Activated naive CD8-positive, alpha-beta T cell treated with anti-CD3 and anti-CD28 coated beads for 36 hours (primary cell): ENCODE results near the gene GLTPD2. TPM values are rescaled to one million over a fixed set of nuclear protein-coding genes. Genes with fewer than 3 reads are reported as not detected.

ENCODE experiments used
- DNase-seq: peaks from one replicate; pipeline ENCODE4 v3.0.0; 2021
- H3K27ac Mint-ChIP-seq: one replicate; pipeline ENCODE4 v1.8.0; 2022; ENCODE audit warnings: mild to moderate bottlenecking, moderate library complexity, mixed read lengths
- H3K27me3 Mint-ChIP-seq: one replicate; pipeline ENCODE4 v1.8.0; 2022; ENCODE audit warnings: mild to moderate bottlenecking, mixed read lengths
- H3K36me3 Mint-ChIP-seq: one replicate; pipeline ENCODE4 v1.8.0; 2021; ENCODE audit warnings: mild to moderate bottlenecking, mixed read lengths
- H3K4me1 Mint-ChIP-seq: one replicate; pipeline ENCODE4 v1.8.0; 2021; ENCODE audit warnings: mixed read lengths
- H3K4me3 Mint-ChIP-seq: one replicate; pipeline ENCODE4 v1.8.0; 2022; ENCODE audit warnings: mild to moderate bottlenecking, moderate library complexity, mixed read lengths
- H3K9me3 Mint-ChIP-seq: one replicate; pipeline ENCODE4 v1.8.0; 2022; ENCODE audit warnings: mixed read lengths
- total RNA-seq, 2 experiments: library from RNA; stranded (reverse); gene quantifications; one replicate each; pipeline ENCODE4 v1.2.3, GENCODE V29; 2021

The GLTPD2 gene
- total RNA-seq, 2 experiments from 2014 or later, result not detected

DNA sequence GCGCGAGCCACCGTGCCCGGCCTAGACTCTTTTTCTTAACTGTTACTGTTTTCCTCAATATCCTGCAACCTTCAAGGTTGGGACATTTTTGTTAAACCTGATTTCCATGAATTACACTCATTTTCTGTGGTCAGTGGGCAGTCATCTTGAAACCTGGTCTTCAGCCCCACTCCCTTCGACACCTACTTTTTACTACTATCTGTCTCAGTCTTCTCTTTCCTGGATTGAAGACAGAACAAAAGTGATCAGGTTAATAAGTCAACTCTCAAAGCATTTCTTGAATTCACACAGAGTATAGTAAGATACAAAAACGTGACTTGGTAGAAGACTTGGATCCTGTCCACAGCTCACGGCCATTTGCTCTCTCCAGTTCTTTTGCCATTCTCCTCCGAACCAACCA, 50.5 kb downstream of the GLTPD2 start:
- Mint-ChIP-seq H3K9me3 (no peaks in the 10 kb centered on the region), H3K4me3 (no peak overlapping the region), H3K36me3 (peaks cover 7% of the 10 kb centered on the region), H3K4me1 (peaks cover 53% of the 10 kb centered on the region), H3K27me3 (no peaks in the 10 kb centered on the region), H3K27ac (no peak overlapping the region)
- DNase-seq, result no peak

Other genes starting within 250 kb of the GLTPD2 start
- 100 to 1,000 TPM; 174 to 176 TPM for gene MYBBP1A, start 233.6 kb upstream of the GLTPD2 start, total RNA-seq
- not detected for gene GGT6, start 228.4 kb upstream of the GLTPD2 start, total RNA-seq
- gene SMTNL2, start 204.4 kb upstream of the GLTPD2 start, total RNA-seq, result not detected
- under 1 TPM; 0.18 to 0.25 TPM for gene ALOX15, start 147.3 kb upstream of the GLTPD2 start, total RNA-seq
- gene PELP1, start 84.8 kb upstream of the GLTPD2 start, total RNA-seq, result 100 to 1,000 TPM; 110 to 122 TPM
- 100 to 1,000 TPM; 161 to 170 TPM for gene ARRB2, start 78.3 kb upstream of the GLTPD2 start, total RNA-seq
- gene MED11, start 57.5 kb upstream of the GLTPD2 start, total RNA-seq, result 10 to 100 TPM; 18.3 to 21.0 TPM
- not detected for gene ZMYND15, start 49.1 kb upstream of the GLTPD2 start, total RNA-seq
- 1 to 10 TPM; 2.0 to 3.3 TPM for gene CXCL16, start 49.0 kb upstream of the GLTPD2 start, total RNA-seq
- not detected for gene TM4SF5, start 17.1 kb upstream of the GLTPD2 start, total RNA-seq
- not detected for gene VMO1, start 2.6 kb upstream of the GLTPD2 start, total RNA-seq
- gene PSMB6, start 7.2 kb downstream of the GLTPD2 start, total RNA-seq, result 100 to 1,000 TPM; 146 to 154 TPM
- 1 to 10 TPM; 4.2 to 5.4 TPM for gene PLD2, start 18.2 kb downstream of the GLTPD2 start, total RNA-seq
- 10 to 100 TPM; 34.7 to 37.7 TPM for gene MINK1, start 44.4 kb downstream of the GLTPD2 start, total RNA-seq
- gene C17orf107, start 110.6 kb downstream of the GLTPD2 start, total RNA-seq, result 1 to 10 TPM; 2.2 to 2.3 TPM
- under 1 TPM; 0.42 to 0.47 TPM for gene CHRNE, start 114.1 kb downstream of the GLTPD2 start, total RNA-seq
- not detected for gene GP1BA, start 143.3 kb downstream of the GLTPD2 start, total RNA-seq
- gene SLC25A11, start 151.1 kb downstream of the GLTPD2 start, total RNA-seq, result 10 to 100 TPM; 80.9 to 89.3 TPM
- gene RNF167, start 151.3 kb downstream of the GLTPD2 start, total RNA-seq, result 100 to 1,000 TPM; 165 to 166 TPM
- 1,000 to 10,000 TPM; 1,791 to 1,802 TPM for gene PFN1, start 159.6 kb downstream of the GLTPD2 start, total RNA-seq
- 10 to 100 TPM; 27.8 to 30.7 TPM for gene ENO3, start 162.2 kb downstream of the GLTPD2 start, total RNA-seq
- gene SPAG7, start 178.9 kb downstream of the GLTPD2 start, total RNA-seq, result 10 to 100 TPM; 62.2 to 63.6 TPM
- 100 to 1,000 TPM; 107 to 108 TPM for gene CAMTA2, start 198.7 kb downstream of the GLTPD2 start, total RNA-seq
- gene INCA1, start 208.6 kb downstream of the GLTPD2 start, total RNA-seq, result under 1 TPM; 0.29 to 0.36 TPM
- gene KIF1C, start 209.0 kb downstream of the GLTPD2 start, total RNA-seq, result 10 to 100 TPM; 49.9 to 51.1 TPM
- not detected for gene SLC52A1, start 246.5 kb downstream of the GLTPD2 start, total RNA-seq